ENCODE results near the gene RTCA.
"Not testable (repeated sequence)": the region's sequence is repeated elsewhere in the genome, so short reads cannot be mapped to it uniquely, and the experiment has no call there.

RTCA gene

DNA sequence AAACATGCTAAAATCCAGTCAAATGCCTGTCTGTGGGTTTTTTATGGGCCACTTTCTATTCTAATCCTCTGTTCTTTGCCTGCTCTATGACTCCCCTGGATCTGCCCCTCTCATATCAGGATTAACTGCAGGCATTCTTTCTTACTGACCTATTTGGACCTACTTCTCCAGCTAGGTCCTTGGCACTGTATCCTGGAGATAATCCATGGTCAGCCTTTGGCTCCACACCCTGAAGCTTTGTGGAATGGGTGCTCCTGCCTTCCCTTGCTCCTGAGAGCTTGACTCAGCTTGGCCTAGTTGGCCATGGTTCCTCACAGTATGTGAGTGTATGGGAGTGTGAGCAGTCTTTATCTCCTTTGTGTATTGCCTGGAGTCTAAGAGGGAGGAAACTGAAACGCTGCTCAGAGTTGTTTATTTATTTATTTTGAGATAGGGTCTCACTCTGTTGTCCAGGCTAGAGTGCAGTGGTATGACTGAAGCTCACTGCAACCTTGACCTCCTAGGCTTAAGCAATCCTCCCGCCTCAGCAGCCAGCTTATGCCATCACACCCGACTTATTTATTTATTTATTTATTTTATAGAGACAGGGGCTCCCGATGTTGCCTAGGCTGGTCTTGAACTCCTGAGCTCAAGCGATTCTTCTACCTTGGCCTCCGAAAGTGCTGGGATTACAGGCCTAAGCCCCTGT lies 57.5 kb downstream of the RTCA start:
- no peak for DNase-seq (ENCODE audit: extremely low spot score)
- POLR2A ChIA-PET: no interaction called here

DNA sequence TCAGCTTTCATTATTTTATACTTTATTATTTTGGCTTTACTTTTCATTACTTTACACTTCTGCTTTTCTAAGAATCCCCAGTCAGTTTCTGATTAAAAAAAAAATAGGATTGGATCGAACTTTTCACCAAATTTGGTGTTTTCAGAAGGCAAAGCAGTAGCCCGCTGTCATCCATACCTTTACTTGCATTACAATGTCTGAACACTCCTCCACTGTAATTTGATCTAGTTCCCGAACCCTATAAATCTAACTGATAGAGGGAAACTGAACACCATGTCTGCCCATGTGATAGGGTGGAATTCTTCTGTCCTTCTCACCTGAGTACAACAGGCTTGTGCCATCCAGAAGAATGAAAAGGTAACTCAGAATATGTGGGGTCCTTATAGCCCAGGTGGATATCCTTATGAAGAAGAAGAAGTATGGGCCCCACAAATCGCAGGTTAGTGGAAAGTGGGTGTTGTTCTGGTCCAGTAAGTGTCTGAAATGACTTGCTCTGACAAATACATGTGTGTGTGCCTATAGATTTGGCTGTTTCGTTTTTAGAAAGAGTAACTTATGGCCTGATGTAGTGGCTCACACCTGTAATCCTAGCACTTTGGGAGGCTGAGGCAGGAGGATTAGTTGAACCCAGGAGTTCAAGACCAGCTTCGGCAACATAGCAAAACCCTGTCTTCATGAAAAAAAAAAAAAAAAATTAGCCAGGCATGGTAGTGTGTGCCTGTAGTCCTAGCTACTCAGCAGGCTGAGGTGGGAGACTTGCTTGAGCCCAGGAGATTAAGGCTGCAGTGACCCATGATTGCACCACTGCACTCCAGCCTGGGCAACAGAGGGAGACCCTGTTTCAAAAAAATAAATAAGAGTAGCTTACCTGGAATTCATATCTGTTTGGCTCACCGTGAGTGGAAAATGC lies 59.7 kb downstream of the RTCA start:
- no peak for TF ChIP-seq SP1 (IDR thresholded peaks at IDR 0.05)
- TF ChIP-seq, protein P1, sequence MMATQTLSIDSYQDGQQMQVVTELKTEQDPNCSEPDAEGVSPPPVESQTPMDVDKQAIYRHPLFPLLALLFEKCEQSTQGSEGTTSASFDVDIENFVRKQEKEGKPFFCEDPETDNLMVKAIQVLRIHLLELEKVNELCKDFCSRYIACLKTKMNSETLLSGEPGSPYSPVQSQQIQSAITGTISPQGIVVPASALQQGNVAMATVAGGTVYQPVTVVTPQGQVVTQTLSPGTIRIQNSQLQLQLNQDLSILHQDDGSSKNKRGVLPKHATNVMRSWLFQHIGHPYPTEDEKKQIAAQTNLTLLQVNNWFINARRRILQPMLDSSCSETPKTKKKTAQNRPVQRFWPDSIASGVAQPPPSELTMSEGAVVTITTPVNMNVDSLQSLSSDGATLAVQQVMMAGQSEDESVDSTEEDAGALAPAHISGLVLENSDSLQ (IDR thresholded peaks at IDR 0.05): peak; percentile 84
- no peak for TF ChIP-seq HDGF (IDR thresholded peaks at IDR 0.05; ENCODE audit: borderline replicate concordance)
- TF ChIP-seq TARDBP (IDR thresholded peaks at IDR 0.05): no peak
- ChIA-PET CTCF (no interaction called here), POLR2A (no interaction called here)
- peak; percentile 39 for DNase-seq (ENCODE audit: extremely low spot score)

More for the DNA sequence above, 57.5 kb downstream of the RTCA start:
- CTCF ChIA-PET: no interaction called here
- TF ChIP-seq SUZ12 (IDR thresholded peaks at IDR 0.05) (no peak), HDGF (IDR thresholded peaks at IDR 0.05; ENCODE audit: borderline replicate concordance) (no peak), ELF4 (IDR thresholded peaks at IDR 0.05) (no peak), CTBP1 (IDR thresholded peaks at IDR 0.05; ENCODE audit: borderline replicate concordance) (no peak), ARNT (IDR thresholded peaks at IDR 0.05) (no peak), L3MBTL2 (conservative IDR thresholded peaks at IDR 0.05) (no peak), BHLHE40 (IDR thresholded peaks at IDR 0.05; ENCODE audit: borderline replicate concordance) (no peak)

DNA sequence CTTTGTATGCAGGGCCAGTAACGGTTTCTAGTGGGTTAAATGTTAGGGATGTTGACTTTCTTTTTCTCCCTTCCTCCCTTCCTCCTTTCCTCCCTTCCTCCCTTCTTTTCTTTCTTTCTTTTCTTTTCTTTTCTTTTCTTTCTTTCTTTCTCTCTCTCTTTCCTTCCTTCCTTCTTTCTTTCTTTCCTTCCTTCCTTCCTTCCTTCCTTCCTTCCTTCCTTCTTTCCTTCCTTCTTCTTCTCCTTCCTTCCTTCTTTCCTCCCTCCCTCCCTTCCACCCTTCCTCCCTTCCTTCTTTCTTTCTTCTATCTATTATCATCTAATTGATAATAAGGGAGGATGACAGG lies 60.3 kb downstream of the RTCA start:
- CTCF ChIA-PET: not testable (repeated sequence)

DNA sequence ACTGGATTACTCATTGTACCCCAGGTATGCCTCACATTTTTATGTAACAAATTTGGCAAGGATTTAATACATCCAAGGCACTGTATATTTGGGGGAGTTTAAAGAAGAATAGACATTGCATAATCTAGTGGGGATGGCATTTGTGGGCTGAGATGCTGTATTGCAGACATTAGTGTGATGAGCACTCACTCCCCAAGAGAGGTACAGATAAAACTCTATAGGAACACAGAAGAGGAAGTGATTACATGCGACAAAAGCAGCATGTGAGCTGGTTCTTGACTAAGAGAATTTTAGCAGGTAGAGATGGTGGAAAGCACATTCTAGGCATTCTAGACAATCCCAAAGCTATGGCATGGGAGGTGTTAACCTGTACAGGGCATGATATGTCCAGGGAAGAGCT lies 62.1 kb downstream of the RTCA start:
- no peak for DNase-seq (ENCODE audit: extremely low spot score)
- TF ChIP-seq SUZ12 (IDR thresholded peaks at IDR 0.05): no peak
- TF ChIP-seq, protein P1 (IDR thresholded peaks at IDR 0.05): no peak
- ChIA-PET POLR2A (no interaction called here), CTCF (no interaction called here)

More for the DNA sequence above, 60.3 kb downstream of the RTCA start:
- POLR2A ChIA-PET; DNase-seq (ENCODE audit: extremely low spot score): not testable (repeated sequence)

- DNase-seq (ENCODE audit: extremely low spot score); CTCF ChIA-PET; POLR2A ChIA-PET: not testable (repeated sequence)
Observed at GRCh38 chr1:100331146-100331545, 65.1 kb downstream of the RTCA start.

GRCh38 chr1:100332331-100332730 lies 66.3 kb downstream of the RTCA start:
- CTCF ChIA-PET: no interaction called here
- POLR2A ChIA-PET: no interaction called here
- DNase-seq (ENCODE audit: extremely low spot score): no peak
- no peak for TF ChIP-seq SP1 (IDR thresholded peaks at IDR 0.05)
- TF ChIP-seq, protein P1 (IDR thresholded peaks at IDR 0.05): no peak
- TF ChIP-seq ELF4 (IDR thresholded peaks at IDR 0.05): no peak
- TF ChIP-seq FOXA1 (IDR thresholded peaks at IDR 0.05): no peak
- no peak for TF ChIP-seq L3MBTL2 (conservative IDR thresholded peaks at IDR 0.05)
- no peak for TF ChIP-seq ARNT (IDR thresholded peaks at IDR 0.05)
- TF ChIP-seq ZNF384 (IDR thresholded peaks at IDR 0.05): no peak
- no peak for TF ChIP-seq NFRKB (IDR thresholded peaks at IDR 0.05)
- TF ChIP-seq HDGF (IDR thresholded peaks at IDR 0.05; ENCODE audit: borderline replicate concordance): no peak
- TF ChIP-seq BHLHE40 (IDR thresholded peaks at IDR 0.05; ENCODE audit: borderline replicate concordance): no peak
- no peak for TF ChIP-seq FOXM1 (IDR thresholded peaks at IDR 0.05; ENCODE audit: borderline replicate concordance)
- no peak for TF ChIP-seq CTBP1 (IDR thresholded peaks at IDR 0.05; ENCODE audit: borderline replicate concordance)
- no peak for TF ChIP-seq FOXK2 (IDR thresholded peaks at IDR 0.05)
- no peak for TF ChIP-seq TARDBP (IDR thresholded peaks at IDR 0.05)
- no peak for TF ChIP-seq SUZ12 (IDR thresholded peaks at IDR 0.05)
- no peak for TF ChIP-seq LEF1 (IDR thresholded peaks at IDR 0.05; ENCODE audit: borderline replicate concordance)

DNA sequence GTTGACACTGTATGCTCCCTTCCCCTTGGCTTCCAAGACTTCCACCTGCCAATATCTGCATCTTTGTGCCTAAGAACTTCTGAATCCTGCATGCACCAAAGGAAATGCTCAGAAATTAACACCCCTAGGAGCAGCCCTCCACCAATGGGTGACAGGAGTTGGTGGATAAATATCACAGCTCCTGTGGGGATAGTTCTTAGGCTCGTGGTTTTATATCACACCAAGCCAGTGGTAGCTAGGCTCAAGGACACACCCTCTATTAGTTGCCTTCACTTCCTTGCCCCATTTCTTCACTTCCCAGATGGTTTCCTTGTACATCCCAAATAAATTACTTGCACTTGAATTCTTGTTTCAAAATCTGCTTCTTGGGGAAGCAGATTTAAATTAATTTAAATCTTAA lies 69.4 kb downstream of the RTCA start:
- CTCF ChIA-PET: no interaction called here
- TF ChIP-seq ARNT (IDR thresholded peaks at IDR 0.05): no peak
- TF ChIP-seq CTBP1 (IDR thresholded peaks at IDR 0.05; ENCODE audit: borderline replicate concordance): no peak
- no peak for TF ChIP-seq ZNF384 (IDR thresholded peaks at IDR 0.05)
- no peak for TF ChIP-seq BHLHE40 (IDR thresholded peaks at IDR 0.05; ENCODE audit: borderline replicate concordance)
- TF ChIP-seq TARDBP (IDR thresholded peaks at IDR 0.05): no peak
- no peak for TF ChIP-seq SP1 (IDR thresholded peaks at IDR 0.05)
- no peak for TF ChIP-seq FOXM1 (IDR thresholded peaks at IDR 0.05; ENCODE audit: borderline replicate concordance)
- no peak for TF ChIP-seq LEF1 (IDR thresholded peaks at IDR 0.05; ENCODE audit: borderline replicate concordance)
- TF ChIP-seq FOXA1 (IDR thresholded peaks at IDR 0.05): no peak
- no peak for TF ChIP-seq L3MBTL2 (conservative IDR thresholded peaks at IDR 0.05)
- no peak for TF ChIP-seq HDGF (IDR thresholded peaks at IDR 0.05; ENCODE audit: borderline replicate concordance)
- TF ChIP-seq NFRKB (IDR thresholded peaks at IDR 0.05): no peak
- TF ChIP-seq SUZ12 (IDR thresholded peaks at IDR 0.05): no peak
- TF ChIP-seq ELF4 (IDR thresholded peaks at IDR 0.05): no peak

GRCh38 chr1:100337878-100338277 lies 71.9 kb downstream of the RTCA start:
- DNase-seq (ENCODE audit: extremely low spot score); CTCF ChIA-PET; POLR2A ChIA-PET: not testable (repeated sequence)

More for the DNA sequence above, 69.4 kb downstream of the RTCA start:
- POLR2A ChIA-PET: no interaction called here
- no peak for DNase-seq (ENCODE audit: extremely low spot score)

DNA sequence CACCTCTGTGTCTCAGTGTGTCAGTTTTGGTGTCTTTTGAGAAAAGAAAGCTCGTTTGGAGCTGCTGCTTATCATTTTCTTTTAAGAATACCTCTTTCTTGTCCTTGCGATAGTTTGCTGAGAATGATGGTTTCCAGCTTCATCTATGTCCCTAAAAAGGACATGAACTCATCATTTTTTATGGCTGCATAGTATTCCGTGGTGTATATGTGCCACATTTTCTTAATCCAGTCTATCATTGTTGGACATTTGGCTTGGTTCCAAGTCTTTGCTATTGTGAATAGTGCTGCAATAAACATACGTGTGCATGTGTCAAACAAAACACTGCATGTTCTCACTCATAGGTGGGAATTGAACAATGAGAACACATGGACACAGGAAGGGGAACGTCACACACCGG lies 73.7 kb downstream of the RTCA start:
- CTCF ChIA-PET; DNase-seq (ENCODE audit: extremely low spot score); POLR2A ChIA-PET: not testable (repeated sequence)

All from HEK293T (cell line).